HepG2 (cell line): ENCODE results near the gene JADE2. TPM values are rescaled to one million over a fixed set of nuclear protein-coding genes. Genes with fewer than 3 reads are reported as not detected.

Experiments used
- CBX5 ChIP-seq: sonication (generic); formaldehyde crosslinking; IDR thresholded peaks from 2 replicates; pipeline ENCODE4 v1.4.0; 2020; ENCODE audit warnings: missing genetic modification reagents, borderline replicate concordance
- ETV5 ChIP-seq: IDR thresholded peaks from 2 replicates; pipeline ENCODE4 v1.6.1; 2018; ENCODE audit warnings: missing biosample characterization, missing genetic modification reagents, inconsistent platforms, borderline replicate concordance
- FOXC1 ChIP-seq: sonication (generic); formaldehyde crosslinking; IDR thresholded peaks from 2 replicates; pipeline ENCODE4 v1.8.0; 2022; ENCODE audit warnings: mild to moderate bottlenecking, missing genetic modification reagents, borderline replicate concordance
- GZF1 ChIP-seq: sonication (generic); formaldehyde crosslinking; IDR thresholded peaks from 2 replicates; pipeline ENCODE4 v1.5.1; 2020; ENCODE audit warnings: mild to moderate bottlenecking, missing genetic modification reagents
- HDAC2 ChIP-seq: sonication (generic); formaldehyde crosslinking; IDR thresholded peaks from 2 replicates; pipeline ENCODE4 v1.4.0; 2020; ENCODE audit warnings: missing genetic modification reagents
- HOXA5 ChIP-seq: sonication (generic); formaldehyde crosslinking; IDR thresholded peaks from 2 replicates; pipeline ENCODE4 v1.4.0; 2020; ENCODE audit warnings: missing genetic modification reagents
- IKZF1 ChIP-seq: fragments of 450-650 bp; IDR thresholded peaks from 2 replicates; pipeline ENCODE4 v1.7.1; 2016
- MTA1 ChIP-seq: sonication (generic); formaldehyde crosslinking; IDR thresholded peaks from 2 replicates; pipeline ENCODE4 v1.4.0; 2020; ENCODE audit warnings: missing genetic modification reagents, mild to moderate bottlenecking, borderline replicate concordance
- NFRKB ChIP-seq: fragments of 450-650 bp; IDR thresholded peaks from 2 replicates; pipeline ENCODE4 v1.6.1; 2017
- SKI ChIP-seq: fragments of 450-650 bp; IDR thresholded peaks from one replicate; pipeline ENCODE4 v1.6.1; 2018; ENCODE audit warnings: mild to moderate bottlenecking; ENCODE audit not compliant: partially characterized antibody
- SMARCC2 ChIP-seq: fragments of 450-650 bp; IDR thresholded peaks from 2 replicates; pipeline ENCODE4 v1.6.1; 2017; ENCODE audit warnings: antibody characterized with exemption, mild to moderate bottlenecking
- SOX5 ChIP-seq: IDR thresholded peaks from 2 replicates; pipeline ENCODE4 v1.6.1; 2016; ENCODE audit warnings: borderline replicate concordance
- SP4 ChIP-seq: sonication (generic); formaldehyde crosslinking; IDR thresholded peaks from 2 replicates; pipeline ENCODE4 v1.8.1; 2023; ENCODE audit warnings: mild to moderate bottlenecking, missing genetic modification reagents
- TERF1 ChIP-seq: sonication (generic); formaldehyde crosslinking; IDR thresholded peaks from 2 replicates; pipeline ENCODE4 v1.8.0; 2022; ENCODE audit warnings: mild to moderate bottlenecking, missing genetic modification reagents, moderate library complexity
- YEATS4 ChIP-seq: sonication (generic); formaldehyde crosslinking; IDR thresholded peaks from 2 replicates; pipeline ENCODE4 v1.4.0; 2020; ENCODE audit warnings: missing genetic modification reagents, borderline replicate concordance
- ZBTB26 ChIP-seq: IDR thresholded peaks from 2 replicates; pipeline ENCODE4 v1.6.1; 2016; ENCODE audit warnings: missing compliant biosample characterization, missing genetic modification reagents, borderline replicate concordance
- ZBTB42 ChIP-seq: sonication (generic); formaldehyde crosslinking; IDR thresholded peaks from 2 replicates; pipeline ENCODE4 v1.5.0; 2020; ENCODE audit warnings: mild to moderate bottlenecking, missing genetic modification reagents
- ZNF121 ChIP-seq: sonication (generic); formaldehyde crosslinking; IDR thresholded peaks from 2 replicates; pipeline ENCODE4 v1.5.0; 2020; ENCODE audit warnings: mild to moderate bottlenecking, missing genetic modification reagents
- ZNF282 ChIP-seq: fragments of 450-650 bp; IDR thresholded peaks from 2 replicates; pipeline ENCODE4 v1.6.1; 2018; ENCODE audit not compliant: partially characterized antibody
- ZNF430 ChIP-seq: sonication (generic); formaldehyde crosslinking; IDR thresholded peaks from 2 replicates; pipeline ENCODE4 v1.9.0; 2021; ENCODE audit warnings: mild to moderate bottlenecking, missing genetic modification reagents
- ZNF501 ChIP-seq: sonication (generic); formaldehyde crosslinking; IDR thresholded peaks from 2 replicates; pipeline ENCODE4 v1.5.1; 2020; ENCODE audit warnings: mild to moderate bottlenecking, moderate library complexity, missing genetic modification reagents
- ZNF615 ChIP-seq: sonication (generic); formaldehyde crosslinking; IDR thresholded peaks from 2 replicates; pipeline ENCODE4 v1.5.0; 2020; ENCODE audit warnings: mild to moderate bottlenecking, missing genetic modification reagents, borderline replicate concordance
- ZNF776 ChIP-seq: sonication (generic); formaldehyde crosslinking; IDR thresholded peaks from 2 replicates; pipeline ENCODE4 v1.4.0; 2020; ENCODE audit warnings: mild to moderate bottlenecking, missing genetic modification reagents
- polyA plus RNA-seq, 8 experiments: library from polyadenylated mRNA; depleted of rRNA in 3 of 8; stranded (reverse) in 7 of 8; unstranded in 1 of 8; fragments of >200 nt; fragmentation: Illumina TruSeq in 4 of 8; extraction: Trizol in 4 of 8; gene quantifications; 2 replicates each; pipeline versions ENCODE4 v1.2.1 to v1.2.3, GENCODE V29; 2011 to 2016; ENCODE audit warnings: low read depth in 4 of 8, missing spikeins in 1 of 8, mixed read lengths in 1 of 8; ENCODE audit not compliant: insufficient read depth in 1 of 8
- total RNA-seq, 5 experiments: library from RNA; depleted of rRNA; stranded (reverse); fragments of >200 nt; fragmentation: Illumina TruSeq; extraction: Trizol; gene quantifications; 2 replicates each; pipeline ENCODE4 v1.2.3, GENCODE V29; 2016; ENCODE audit warnings: low read depth in 1 of 5
- TF ChIP-seq, protein P1 (sequence below): sonication (generic); formaldehyde crosslinking; IDR thresholded peaks from 2 replicates; pipeline ENCODE4 v1.5.0; 2020; ENCODE audit warnings: mild to moderate bottlenecking, missing genetic modification reagents, borderline replicate concordance

The JADE2 gene
- total and polyA plus RNA-seq, 2 of the 13 experiments (the other 11 are each of a cell fraction or from before 2014, with no cell fraction given), result 7.5 to 15.1 TPM

GRCh38 chr5:134524272-134524825 is 1.1 kb upstream of the JADE2 start (continued):
- TF ChIP-seq SP4 (CRISPR knock-in tag), result 0 out of 2 replicates have a peak, but pooled peaks have one; percentile 15
- TF ChIP-seq IKZF1, result no peak
- 0 out of 2 replicates have a peak, but pooled peaks have one; percentile 58 for TF ChIP-seq ZNF501
- TF ChIP-seq HDAC2, result 0 out of 2 replicates have a peak, but pooled peaks have one; percentile 15
- 0 out of 2 replicates have a peak, but pooled peaks have one; percentile 2 for TF ChIP-seq ZNF615 (CRISPR knock-in tag)
- TF ChIP-seq ZNF121, result no peak
- no peak for TF ChIP-seq ZBTB26 (CRISPR knock-in tag)
- peak; percentile 67 for TF ChIP-seq YEATS4 (CRISPR knock-in tag)
- 0 out of 2 replicates have a peak, but pooled peaks have one; percentile 6 for TF ChIP-seq SOX5 (CRISPR knock-in tag)
- peak; percentile 40; the same call in 1 of the 2 replicates for TF ChIP-seq FOXC1 (CRISPR knock-in tag)
- peak; percentile 67; the same call in 1 of the 2 replicates for TF ChIP-seq MTA1 (CRISPR knock-in tag)
- no peak for TF ChIP-seq NFRKB
- no peak for TF ChIP-seq SMARCC2
- no peak for TF ChIP-seq ZNF282
- no peak; the same call in 1 of the 2 replicates for TF ChIP-seq ZNF430 (CRISPR knock-in tag)
- no peak for TF ChIP-seq GZF1 (CRISPR knock-in tag)
- TF ChIP-seq ZBTB42 (CRISPR knock-in tag), result 0 out of 2 replicates have a peak, but pooled peaks have one; percentile 6
- TF ChIP-seq, protein P1, sequence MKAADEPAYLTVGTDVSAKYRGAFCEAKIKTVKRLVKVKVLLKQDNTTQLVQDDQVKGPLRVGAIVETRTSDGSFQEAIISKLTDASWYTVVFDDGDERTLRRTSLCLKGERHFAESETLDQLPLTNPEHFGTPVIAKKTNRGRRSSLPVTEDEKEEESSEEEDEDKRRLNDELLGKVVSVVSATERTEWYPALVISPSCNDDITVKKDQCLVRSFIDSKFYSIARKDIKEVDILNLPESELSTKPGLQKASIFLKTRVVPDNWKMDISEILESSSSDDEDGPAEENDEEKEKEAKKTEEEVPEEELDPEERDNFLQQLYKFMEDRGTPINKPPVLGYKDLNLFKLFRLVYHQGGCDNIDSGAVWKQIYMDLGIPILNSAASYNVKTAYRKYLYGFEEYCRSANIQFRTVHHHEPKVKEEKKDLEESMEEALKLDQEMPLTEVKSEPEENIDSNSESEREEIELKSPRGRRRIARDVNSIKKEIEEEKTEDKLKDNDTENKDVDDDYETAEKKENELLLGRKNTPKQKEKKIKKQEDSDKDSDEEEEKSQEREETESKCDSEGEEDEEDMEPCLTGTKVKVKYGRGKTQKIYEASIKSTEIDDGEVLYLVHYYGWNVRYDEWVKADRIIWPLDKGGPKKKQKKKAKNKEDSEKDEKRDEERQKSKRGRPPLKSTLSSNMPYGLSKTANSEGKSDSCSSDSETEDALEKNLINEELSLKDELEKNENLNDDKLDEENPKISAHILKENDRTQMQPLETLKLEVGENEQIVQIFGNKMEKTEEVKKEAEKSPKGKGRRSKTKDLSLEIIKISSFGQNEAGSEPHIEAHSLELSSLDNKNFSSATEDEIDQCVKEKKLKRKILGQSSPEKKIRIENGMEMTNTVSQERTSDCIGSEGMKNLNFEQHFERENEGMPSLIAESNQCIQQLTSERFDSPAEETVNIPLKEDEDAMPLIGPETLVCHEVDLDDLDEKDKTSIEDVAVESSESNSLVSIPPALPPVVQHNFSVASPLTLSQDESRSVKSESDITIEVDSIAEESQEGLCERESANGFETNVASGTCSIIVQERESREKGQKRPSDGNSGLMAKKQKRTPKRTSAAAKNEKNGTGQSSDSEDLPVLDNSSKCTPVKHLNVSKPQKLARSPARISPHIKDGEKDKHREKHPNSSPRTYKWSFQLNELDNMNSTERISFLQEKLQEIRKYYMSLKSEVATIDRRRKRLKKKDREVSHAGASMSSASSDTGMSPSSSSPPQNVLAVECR (CRISPR knock-in tag), result peak; percentile 76
- TF ChIP-seq HOXA5 (CRISPR knock-in tag), result no peak
- TF ChIP-seq TERF1 (CRISPR knock-in tag), result no peak
- no peak for TF ChIP-seq SKI
- no peak for TF ChIP-seq CBX5 (CRISPR knock-in tag)
- 0 out of 2 replicates have a peak, but pooled peaks have one; percentile 34 for TF ChIP-seq ZNF776 (CRISPR knock-in tag)
- TF ChIP-seq ETV5 (CRISPR knock-in tag), result peak; percentile 56; the same call in 1 of the 2 replicates
